GM10847 (cell line): ENCODE data around the gene SHLD3.
A peak's percentile ranks its signal among the peaks of the same experiment; 100 is the strongest.

Experiments used
- POLR2A ChIP-seq: IDR thresholded peaks from 2 replicates; pipeline ENCODE4 v1.6.1; 2011; ENCODE audit not compliant: insufficient read length; ENCODE audit errors: extremely low read depth

SHLD3 gene

DNA sequence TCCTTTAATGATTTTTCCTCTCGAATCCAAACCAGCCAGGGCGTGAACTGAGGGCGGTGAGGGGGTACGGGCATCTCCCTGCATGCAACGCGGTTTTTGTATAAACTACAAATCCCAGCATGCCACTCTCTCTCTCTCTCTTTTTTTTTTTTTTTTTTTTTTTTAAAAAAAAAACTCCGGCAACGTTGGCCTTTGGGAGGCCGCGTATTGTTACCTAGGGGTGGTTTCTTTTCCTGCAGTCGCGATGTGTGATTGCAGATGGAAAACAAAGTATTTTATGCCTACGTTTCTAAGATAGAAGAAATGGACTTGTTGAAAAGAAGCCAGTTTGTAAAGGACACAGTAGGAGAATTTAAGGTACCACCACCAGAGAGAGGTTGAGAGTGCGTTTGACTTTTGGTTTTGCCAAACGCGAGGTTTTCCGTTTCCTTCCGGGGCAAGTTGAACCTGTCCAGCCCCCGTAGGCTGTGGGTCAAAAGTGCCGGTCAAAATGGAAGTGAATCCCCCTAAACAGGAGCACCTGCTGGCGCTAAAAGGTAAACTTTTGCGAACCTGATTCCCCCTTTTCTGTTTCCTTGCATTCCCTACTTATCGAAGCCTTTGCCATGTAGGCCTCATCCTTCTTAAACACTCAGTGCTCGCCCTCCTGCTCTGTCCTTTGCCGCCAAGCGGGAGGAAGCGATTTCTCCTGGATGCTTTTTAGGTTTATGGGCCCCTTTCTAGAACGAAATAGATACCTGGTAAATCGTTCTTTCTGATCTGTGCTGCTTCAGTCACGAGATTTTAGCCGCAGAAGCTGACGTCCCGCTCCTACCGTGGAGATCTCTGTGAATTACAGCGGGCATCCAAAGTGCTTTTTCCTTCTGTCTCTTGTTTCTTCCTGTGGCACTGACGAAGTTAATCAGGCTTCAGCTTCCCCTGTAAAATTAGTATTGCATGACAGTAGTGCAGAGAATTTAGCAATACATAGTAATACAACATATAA lies at the start of gene SHLD3, which contains the start of gene TRAPPC13:
Gene SHLD3 (plus strand): TSS at position 457 of the 985 bp plus-strand sequence. CDS start 4,561 bp downstream, outside the sequence.
Gene TRAPPC13 (plus strand): TSS at position 457 of the 985 bp plus-strand sequence. CDS start 34 bp downstream, at position 491.
- no peak for TF ChIP-seq POLR2A

- no peak for TF ChIP-seq POLR2A
Measured at GRCh38 chr5:65577141-65577540, 47.7 kb upstream of the SHLD3 start.

DNA sequence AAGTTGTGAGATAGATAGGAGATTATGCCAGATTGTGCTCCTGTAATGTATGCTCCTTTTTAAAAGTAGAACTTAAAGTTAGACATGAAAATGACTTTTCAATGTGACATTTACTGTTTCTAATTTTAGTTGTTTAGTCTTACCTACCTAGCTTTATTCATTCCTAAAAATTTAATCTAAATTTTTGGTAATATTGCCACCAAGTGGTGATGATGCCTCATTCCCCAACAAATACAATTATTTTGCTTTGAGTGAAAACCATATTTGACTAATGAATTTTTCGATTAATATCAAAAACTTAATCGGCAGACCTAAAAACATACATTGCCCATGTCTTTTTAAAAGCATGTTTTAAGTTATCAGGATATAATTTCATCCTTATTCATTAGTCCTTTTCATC lies 36.1 kb upstream of the SHLD3 start:
- TF ChIP-seq POLR2A: no peak

DNA sequence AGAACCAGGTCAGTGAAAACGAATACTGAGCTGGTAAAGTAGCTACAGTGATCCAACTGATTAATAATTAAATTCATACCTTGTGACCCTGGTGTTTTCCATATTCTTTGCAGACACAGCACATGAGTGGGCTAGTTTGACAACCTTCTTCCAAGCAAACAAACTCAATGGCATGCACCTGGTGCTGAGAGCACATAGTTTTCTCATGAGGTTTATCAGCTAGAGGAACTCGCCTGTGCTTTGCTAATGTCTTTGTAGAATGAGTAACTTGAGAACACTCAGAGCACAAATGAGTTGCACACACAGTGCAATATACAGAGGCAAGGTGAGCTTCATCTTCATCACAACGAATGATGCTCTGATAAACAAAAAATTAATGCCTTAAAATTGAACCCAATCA lies 13.3 kb upstream of the SHLD3 start:
- TF ChIP-seq POLR2A: no peak

DNA sequence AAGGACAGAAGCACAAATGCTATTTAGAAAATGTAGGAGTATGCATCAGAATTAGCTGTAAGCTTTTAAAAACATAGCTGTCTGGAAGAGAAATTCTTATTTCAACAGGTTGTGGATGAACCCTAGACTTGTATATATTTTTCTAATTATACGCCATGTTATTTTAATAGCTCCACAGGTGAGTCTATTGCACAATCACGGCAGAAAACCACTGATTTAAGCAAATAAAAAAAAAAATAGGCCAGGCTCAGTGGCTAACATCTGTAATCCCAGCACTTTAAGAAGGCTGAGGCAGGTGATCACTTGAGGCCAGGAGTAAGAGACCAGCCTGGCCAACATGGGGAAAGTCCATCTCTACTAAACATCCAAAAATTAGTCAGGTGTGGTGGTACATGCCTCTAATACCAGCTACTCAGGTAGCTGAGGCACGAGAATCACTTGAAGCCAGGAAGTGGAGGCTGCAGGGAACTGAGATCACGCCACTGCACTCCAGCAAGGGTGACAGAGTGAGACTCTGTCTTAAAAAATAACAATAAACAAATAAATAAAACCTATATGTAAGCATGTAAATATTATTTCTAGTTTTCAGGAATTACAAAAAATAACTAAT lies 12.4 kb upstream of the SHLD3 start:
- no peak for TF ChIP-seq POLR2A

DNA sequence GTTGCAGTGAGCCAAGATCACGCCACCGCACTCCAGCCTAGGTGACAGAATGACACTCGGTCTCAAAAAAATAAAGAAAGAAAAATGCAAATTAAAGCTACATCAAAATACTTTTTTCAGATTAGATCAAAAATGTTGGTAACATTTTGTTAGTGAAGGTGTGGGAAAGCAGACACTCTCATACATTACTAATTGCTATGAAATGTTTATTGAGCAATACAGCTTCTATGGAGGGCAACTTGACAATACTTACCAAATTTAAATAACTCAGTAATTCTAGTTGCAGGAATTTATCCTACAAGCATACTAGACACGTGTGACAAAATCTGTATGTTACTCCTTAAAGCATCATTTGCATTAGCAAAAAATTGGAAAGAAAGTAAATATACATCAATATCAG lies 4.8 kb upstream of the SHLD3 start:
- TF ChIP-seq POLR2A: no peak

GRCh38 chr5:65623482-65623881 lies 1.3 kb upstream of the SHLD3 start:
- TF ChIP-seq POLR2A: no peak

DNA sequence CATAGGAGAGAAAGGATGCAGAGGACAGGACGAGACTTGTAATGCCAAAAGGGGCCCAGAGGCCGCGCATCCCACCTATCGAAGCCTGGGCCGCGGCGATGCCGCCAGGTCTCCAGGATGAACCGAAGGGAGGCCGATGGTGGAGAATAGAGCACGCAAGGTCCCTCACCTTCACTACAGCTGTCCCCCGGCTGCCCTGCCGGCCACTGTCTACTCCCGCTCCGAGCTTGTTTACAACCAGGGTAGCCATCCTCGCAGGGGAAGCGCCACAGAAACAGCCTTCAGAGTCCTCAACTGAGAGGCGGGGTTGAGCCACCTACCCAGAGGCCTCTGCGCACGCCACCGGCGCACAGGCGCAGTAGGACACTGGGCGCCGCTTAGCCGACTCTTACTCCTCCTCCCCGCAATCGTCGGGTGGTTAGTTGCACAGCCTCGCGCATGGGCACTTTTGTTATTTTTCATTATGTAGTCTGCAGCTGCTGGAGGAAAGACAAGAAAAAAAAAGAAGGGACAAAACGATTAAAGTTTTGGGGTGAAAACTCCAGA lies 729 bp upstream of the SHLD3 start, which contains the start of gene TRIM23:
Gene TRIM23 (minus strand): TSS at position 309 of the 546 bp plus-strand sequence. CDS start 59 bp downstream, at position 250.
- peak; percentile 64 for TF ChIP-seq POLR2A

DNA sequence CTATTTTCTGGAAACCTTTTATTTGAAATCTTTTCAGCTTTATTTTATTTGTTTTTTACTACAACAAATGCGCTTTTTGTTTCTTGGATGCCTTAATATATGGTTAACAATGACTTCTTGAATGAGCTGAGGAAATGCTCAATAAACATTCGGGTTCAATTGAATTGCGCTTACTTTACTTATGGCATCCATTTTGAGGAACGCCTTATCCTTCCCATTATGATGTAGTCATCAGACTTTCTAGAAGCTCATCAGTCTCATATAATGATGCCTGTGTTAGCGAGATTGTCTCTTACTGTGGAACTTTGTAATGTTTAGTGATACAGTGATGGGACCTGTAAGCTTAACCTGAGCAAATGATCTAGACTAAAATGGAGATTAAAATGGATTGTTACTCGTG lies 916 bp downstream of the SHLD3 start:
- no peak for TF ChIP-seq POLR2A

DNA sequence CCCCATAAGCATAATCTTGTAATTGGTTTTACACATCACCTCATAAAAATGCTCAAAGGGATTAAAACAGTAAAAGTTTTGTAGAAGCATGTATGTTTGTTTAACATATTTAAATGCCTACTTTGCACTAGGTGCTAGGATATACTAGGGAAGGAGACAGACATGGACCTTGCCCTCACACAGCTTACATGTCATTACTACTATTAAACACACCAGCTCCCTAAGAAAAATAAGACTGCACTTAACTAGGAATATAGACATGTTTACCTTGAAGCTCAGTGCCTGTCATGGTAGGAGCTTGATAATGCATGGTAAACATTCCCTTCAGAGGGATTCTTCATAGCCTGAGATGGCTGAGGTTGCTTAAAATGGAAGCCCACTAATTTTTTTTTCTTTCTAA lies 6.2 kb downstream of the SHLD3 start:
- no peak for TF ChIP-seq POLR2A

- no peak for TF ChIP-seq POLR2A
Measured at GRCh38 chr5:65640240-65640639, 15.4 kb downstream of the SHLD3 start.

- no peak for TF ChIP-seq POLR2A
Measured at GRCh38 chr5:65646938-65647337, 22.1 kb downstream of the SHLD3 start.

GRCh38 chr5:65647941-65648340 lies 23.1 kb downstream of the SHLD3 start:
- TF ChIP-seq POLR2A: no peak

DNA sequence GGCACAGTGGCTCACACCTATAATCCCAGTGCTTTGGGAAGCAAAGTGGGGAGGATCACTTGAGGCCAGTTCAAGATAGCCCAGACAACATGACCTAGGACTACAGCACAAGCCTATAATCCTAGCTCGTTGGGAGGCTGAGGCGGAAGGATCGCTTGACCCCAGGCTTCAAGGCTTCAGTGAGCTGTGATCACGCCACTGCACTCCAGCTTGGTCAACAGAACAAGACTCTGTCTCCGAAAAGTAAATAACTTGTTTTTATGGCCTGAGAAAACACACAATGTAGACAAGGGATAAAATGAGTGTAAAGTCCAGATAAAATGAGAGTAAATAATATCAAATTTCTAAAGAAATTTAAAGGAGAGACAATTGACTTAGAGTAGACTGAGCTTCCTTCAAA lies 26.3 kb downstream of the SHLD3 start:
- TF ChIP-seq POLR2A: no peak

DNA sequence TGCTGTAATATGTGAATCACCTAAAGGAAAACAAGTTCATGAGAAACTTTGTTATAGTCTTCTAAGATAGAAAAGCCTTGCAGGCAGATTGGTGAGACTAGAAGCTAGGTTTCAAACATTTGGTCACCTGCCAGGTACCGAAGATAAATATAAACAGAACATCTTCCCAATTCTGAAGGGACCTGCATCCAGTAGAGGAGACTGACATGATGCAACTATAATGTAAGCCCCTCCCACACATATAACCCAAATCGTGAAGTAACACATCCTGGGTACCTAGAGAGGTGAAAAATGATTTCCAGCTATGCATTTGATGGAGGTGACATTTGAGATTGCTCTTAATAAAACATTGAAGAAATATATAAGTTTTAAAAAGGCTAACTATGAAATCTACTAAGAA lies 29.9 kb downstream of the SHLD3 start:
- no peak for TF ChIP-seq POLR2A
